HG03460 (cell line): ENCODE results near the gene CSMD2.

Source experiments
- ATAC-seq: cut with Tn5 transposase; IDR thresholded peaks from one replicate; pipeline ENCODE4 v1.9.1; 2021; ENCODE audit not compliant: unreplicated experiment

The CSMD2 gene

DNA sequence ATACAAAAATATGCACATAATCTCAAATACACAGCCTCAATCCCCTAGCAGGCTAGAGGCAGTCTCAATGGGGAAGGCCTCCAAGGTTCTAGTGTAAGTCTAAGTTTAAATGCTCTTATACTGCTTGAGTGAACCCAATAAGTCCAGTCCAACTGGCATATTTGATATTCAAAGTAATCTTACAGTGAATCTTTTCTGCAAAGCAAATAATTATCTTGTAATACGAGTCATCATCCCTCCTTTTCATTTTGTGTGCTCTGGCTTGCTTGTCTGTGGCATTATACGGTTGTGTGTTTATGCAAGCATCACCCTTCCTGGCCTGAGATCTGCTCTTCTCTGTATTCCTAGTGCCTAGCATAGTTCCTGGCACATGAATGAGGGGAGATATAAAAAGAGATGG is 468.1 kb downstream of the CSMD2 start:
- ATAC-seq = no peak

- no peak for ATAC-seq
Observed at GRCh38 chr1:33696311-33696710, 468.7 kb downstream of the CSMD2 start.

GRCh38 chr1:33692206-33693188 is 472.5 kb downstream of the CSMD2 start:
- no peak for ATAC-seq

DNA sequence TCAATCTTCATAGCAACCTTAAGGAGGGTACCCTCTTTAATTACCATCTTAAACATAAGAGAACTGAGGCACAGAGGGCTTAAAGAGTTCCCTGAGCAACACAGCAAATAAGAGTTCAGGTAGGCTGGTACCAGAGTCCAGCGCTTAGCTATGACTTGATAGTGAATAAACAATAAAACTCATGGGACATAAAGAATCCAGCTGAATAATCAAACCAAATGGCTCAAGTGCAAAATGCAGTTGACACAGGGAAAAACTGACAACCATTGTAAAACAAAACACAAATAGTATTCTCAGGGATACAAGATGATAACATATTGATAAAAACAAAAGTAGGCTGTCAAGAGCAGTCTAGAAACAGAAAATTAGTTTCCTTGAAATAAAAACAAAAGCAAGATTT is 478.0 kb downstream of the CSMD2 start:
- no peak for ATAC-seq

GRCh38 chr1:33686551-33686950 is 478.5 kb downstream of the CSMD2 start:
- ATAC-seq = no peak

DNA sequence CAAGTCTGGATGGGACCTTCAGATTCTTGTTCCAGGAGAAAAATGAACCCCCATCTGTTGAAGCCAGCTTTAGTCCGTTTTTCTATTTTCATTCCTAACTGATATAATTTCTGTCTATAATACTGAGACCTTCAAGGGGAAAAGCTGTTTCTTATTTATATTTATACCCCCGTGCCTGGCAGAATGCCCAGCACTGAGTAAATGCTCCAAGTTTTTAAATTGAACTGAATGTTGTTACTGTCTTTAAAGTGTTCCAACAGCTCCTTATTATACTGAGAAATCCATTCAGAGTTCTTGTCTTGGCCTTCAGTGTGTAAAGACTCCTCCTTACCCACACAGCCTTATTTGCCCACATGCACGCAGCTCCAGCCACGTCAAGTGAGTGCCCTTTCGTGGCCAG is 479.8 kb downstream of the CSMD2 start:
- no peak for ATAC-seq

DNA sequence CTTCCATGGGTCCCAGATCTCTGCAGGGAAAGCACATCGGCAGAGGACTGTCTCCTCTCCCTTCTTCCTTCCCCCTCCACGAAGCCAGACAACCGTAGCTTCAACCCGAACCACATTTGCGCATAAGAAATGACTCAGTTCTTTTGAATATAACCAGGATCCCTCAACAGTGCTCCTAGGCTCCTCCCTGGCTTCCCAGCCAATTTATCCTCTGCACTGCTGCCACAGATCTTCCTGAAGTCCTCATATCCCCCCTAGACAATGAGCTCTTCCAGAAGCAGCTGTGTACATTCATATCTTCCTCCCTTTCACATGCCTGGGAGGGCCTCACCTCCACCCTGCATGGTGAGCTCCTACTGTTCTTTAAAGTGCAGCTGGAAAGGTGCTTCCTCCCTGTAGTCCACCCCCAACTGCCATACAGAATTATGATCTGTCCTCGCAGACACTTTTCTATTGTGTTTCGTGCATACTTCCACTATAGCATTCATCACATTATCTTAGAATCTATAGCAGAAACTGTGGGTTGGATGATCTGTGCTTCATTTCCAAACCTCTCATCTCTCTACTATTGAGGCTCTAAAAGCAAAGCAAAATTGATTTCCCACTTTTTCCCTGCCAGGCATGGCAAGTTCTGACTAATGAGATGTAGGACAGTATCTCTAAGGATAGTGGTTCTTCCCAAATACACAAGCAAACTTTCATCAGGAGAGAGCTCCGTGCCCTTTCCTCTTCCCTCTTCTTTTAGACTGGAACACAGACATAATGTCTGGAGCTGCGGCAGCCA is 480.4 kb downstream of the CSMD2 start:
- ATAC-seq = no peak

DNA sequence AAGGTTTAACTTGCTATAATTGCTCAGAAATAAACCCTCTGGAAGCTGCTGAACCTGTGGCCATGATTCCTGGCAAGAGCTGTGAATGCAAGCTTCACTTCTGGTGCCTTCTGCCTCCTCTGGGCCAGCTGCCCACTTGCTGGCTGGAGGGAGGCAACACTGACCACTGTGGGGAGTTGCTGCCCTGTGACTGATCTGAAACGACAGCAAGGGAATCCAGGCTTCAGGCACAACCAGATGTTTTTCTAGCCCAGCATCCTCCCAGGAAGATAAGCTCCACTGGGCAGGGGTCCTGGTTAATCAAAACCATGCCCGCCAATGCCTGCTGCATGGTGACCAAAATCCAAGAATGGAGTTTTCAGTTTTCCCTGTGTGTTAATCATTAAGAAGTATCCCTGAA is 481.1 kb downstream of the CSMD2 start:
- no peak for ATAC-seq

- no peak for ATAC-seq
Observed at GRCh38 chr1:33682371-33682770, 482.7 kb downstream of the CSMD2 start.

GRCh38 chr1:33680281-33680840 is 484.7 kb downstream of the CSMD2 start:
- ATAC-seq = no peak

DNA sequence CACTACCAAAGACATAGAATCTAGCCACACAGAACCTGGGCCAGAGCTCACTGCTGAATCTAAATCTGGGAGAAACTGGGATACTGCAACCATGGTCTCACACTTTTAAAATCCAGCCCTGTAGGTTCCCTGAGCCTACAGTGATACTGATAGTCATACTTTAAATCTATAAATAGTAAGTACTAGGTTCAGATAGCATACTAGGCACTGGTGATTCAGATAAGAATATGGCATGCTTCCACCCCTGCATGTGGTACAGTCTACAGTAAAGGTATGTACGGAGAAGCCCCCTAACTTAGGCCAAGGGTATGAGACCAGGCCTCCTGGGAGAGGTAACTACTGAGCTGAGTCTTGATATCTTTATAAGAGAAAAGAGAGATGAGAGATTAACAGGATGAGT is 494.5 kb downstream of the CSMD2 start:
- ATAC-seq = no peak

GRCh38 chr1:33668695-33669094 is 496.3 kb downstream of the CSMD2 start:
- ATAC-seq = no peak

GRCh38 chr1:33667386-33668282 is 497.4 kb downstream of the CSMD2 start:
- ATAC-seq = no peak

DNA sequence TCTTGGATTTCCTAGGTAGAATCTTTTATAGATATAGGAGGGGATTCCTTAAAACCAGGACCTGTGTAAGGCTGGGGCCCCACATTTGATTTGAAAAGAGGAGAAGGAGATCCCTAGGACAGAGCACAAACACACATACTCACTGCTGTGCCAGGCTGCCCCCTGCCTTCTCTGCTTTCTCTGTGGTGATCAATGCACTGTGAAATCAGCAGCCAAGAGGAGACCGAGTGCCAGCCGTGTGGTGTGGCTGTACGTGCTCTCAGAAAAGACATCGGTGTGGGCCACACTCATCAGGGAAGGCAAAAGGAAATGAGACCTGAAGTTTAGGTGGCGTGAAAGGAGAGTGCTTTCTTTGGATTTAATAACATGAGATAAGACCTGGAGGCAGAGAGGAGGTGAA is 498.4 kb downstream of the CSMD2 start:
- no peak for ATAC-seq

GRCh38 chr1:33661811-33662454 is 503.1 kb downstream of the CSMD2 start:
- no peak for ATAC-seq

DNA sequence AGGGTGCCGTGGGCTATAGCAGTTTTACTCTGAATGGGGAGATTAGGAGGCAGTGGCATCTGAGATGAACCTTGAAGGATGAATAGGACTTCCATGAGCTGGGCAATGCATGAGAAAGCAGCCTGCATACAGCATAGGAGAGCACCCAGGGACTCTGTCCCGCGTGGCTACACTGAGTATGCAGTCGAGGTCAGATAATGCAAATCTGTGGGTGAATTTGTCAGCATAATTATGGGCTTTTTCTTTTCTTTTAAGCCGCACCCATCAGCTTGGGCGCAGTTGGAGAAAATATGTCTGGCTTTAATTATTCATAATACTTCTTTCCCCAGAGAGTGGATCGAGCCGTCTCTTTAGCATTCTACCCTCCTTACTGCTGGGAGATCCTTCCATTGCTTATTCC is 504.1 kb downstream of the CSMD2 start:
- ATAC-seq = no peak

DNA sequence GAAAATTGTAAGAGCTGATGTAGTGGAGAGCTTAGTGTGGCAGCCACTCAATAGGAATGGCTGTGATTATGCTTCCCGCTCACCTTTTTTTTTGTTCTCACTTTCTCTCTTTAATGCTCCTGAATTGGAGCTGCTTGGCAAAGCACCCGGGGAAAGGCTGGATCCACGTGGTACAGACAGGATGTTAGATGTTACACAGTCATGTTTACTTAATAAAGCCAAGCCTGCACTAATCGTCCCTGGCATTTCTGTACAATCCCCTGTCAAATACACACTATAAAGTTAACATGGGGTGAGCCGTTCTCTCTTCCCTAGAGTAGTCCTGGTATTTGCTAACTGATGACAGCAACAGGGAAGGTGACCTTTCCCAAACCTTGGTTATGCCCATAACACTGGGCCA is 504.8 kb downstream of the CSMD2 start:
- no peak for ATAC-seq

GRCh38 chr1:33659641-33660040 is 505.4 kb downstream of the CSMD2 start:
- ATAC-seq = no peak

GRCh38 chr1:33657833-33658232 is 507.2 kb downstream of the CSMD2 start:
- ATAC-seq = no peak

DNA sequence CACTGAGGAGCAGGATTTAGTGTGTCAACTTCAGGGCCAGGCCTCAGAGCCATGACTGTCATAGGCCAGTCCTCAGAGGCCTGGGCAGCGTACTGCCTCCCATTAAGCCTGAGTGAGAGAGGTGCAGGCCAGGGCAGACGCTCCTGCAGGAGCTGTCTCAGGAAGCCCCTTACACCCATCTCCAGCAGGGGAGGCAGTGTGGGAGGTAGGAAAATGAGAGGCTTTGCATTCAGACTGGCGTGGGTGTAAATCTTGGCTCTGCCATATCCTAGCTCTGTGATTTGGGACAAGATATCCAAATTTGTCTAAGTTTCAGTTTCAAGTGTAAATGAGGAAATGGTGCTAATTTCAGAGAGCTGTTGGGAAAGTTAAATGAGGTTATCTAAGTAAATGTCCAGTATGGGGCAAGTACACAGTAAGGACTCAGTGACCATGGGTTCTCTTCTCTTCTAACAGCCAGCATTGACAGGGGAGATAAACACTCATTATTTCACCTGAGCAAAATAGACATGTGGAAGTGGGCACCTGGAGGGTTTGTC is 508.5 kb downstream of the CSMD2 start:
- no peak for ATAC-seq
